Left forelimb (tissue), 1 donor: ENCODE results near the gene GEMIN5.

ENCODE experiments used
- DNase-seq: peaks from one replicate; pipeline ENCODE4 v3.0.0-alpha.2; 2018; ENCODE audit warnings: low spot score

Gene GEMIN5

DNA sequence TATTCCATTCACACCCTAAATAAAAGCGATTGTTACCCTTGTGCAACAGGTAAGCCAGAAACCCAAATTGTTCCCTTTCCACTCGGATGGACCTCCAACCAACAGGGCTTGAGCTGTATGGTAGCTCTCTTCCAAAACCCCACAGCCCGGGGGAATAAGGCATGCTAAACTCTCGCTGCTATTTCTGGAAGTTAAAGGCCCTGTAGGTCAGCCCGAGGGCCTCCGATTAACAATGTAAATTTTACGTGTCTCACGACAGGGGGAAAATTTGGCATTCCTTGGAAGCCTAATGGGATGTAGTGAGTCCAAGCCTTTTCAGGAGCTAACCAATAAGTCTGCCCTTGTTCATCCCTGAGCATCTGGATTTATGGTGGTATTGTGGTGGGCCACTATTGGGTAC is 53.6 kb downstream of the GEMIN5 start:
- no peak for DNase-seq

DNA sequence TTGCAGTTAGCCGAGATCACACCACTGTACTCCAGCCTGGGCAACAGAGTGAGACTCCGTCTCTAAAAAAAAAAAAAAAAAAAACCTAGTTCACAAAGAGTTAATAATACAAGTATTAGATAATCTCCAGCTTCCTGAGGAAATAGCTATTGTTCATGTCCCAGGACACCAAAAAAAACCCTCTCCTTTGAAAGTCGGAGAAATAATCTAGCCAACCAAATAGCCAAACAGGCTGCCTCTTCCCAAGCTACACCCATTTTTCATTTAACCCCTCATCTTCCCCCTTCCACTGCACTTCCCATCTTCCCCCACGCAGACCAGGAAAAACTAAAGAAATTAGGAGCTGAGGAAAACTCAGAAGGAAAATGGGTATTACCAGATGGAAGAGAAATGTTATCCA is 56.0 kb downstream of the GEMIN5 start:
- DNase-seq, result no peak

DNA sequence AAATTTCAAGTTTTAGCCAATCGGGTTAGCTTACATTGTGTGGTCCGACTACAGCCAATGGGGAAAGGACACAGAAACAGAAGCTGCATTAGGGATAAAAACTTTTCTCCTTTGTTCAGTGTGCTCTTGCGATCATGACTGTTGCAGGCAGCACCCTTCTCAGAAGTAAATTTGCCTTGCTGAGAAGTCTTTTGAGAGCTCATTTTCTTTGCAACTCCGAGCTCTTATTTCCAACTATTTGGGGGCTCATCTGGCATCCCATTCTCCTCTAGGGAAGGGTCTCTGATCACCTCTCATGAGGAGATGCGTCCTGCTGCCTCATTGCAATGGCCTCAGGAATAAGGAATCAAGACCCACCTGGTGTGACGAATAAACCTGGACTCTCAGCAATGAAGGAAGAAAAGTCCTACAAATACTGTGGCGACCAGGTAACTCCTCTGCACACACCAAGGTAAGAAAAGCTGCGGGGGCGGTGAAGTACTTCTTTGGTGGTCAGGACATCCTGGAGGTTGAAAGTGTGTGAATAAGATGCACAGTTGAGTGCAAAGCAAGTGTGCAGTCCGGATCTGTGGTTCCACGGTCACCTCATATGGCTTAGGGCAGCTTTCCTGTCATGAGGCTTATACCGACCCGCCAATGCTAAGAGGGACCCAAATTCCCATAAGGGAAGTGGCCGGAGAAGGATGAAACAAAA is 59.2 kb downstream of the GEMIN5 start:
- no peak for DNase-seq

DNA sequence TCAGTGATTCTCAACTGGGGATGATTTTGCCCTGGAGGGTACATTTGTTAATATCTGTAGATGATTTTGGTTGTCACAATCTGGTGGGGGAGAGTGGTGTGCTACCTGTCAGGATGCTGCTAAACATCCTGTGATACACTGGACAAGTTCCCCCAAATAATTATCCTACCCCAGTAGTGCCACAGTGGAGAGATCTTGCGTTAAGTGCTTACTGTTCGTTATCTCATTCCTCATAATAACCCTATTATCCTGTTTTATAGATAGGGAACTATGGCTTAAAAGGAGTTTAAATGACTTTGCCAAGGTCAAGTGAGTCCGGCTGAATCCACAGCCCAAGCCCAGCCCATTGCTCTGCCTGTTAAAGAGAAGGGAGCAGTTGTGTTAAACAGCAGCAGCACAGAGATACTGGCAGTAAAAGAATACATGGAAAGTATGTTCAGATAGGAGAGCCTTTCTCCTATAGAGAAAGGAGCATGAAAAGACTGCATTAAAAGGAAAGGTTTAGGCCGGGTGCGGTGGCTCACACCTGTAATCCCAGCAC is 64.2 kb downstream of the GEMIN5 start:
- DNase-seq, result no peak

DNA sequence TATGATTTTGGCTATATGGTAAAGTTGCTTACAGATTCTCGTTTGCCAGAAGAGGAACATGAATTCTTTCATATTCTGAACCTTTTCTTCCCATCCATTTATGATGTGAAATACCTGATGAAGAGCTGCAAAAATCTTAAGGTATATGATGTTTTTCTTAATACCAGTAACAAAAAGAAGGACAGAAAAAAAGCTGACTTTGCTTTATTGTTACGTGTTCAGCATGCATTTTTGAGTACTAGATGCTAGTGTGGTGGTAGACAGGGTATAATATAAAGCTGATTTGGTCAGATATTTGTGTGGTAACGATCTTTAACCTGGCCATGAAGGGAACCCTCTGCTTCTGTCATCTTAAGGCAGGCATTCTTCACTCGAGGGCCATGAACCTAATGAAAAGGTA is 66.3 kb downstream of the GEMIN5 start:
- no peak for DNase-seq

DNA sequence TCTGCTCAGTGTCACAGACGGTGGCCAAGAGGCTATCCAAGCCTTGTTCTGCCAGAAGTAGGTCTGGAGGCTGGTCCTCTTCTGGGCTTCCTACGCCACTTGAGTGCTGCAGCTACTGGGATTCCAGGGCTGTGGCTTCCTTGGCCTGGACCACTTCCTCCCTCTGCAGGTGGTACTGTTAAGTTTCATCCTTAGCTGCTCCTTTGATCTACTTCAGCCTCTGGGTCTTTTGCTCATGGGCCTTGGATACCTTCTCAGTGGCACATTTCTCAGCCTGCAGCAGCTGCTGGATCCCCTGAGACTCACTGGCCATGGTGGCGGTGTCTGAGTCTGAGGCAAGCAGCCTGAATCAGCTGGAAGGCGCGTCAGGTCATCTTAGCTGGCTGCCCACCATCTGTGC is 69.3 kb downstream of the GEMIN5 start:
- no peak for DNase-seq

DNA sequence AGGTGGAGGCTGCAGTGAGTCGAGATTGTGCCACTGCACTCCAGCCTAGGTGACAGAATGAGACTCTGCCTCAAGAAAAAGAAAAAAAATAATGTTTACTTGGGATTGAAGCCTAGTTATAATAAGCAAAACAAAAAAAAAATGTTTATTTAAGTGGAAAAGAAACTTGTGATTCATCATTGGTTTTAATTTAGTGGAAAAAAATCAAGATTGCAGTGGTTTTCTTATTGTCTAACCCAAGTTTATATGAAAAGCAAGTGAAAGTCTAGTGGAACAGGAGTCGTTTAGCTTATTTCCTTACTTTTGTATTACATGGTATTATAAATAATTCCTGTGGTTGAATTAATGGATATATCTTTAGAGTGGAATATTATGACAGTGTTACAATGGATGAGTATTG is 71.2 kb downstream of the GEMIN5 start:
- no peak for DNase-seq

DNA sequence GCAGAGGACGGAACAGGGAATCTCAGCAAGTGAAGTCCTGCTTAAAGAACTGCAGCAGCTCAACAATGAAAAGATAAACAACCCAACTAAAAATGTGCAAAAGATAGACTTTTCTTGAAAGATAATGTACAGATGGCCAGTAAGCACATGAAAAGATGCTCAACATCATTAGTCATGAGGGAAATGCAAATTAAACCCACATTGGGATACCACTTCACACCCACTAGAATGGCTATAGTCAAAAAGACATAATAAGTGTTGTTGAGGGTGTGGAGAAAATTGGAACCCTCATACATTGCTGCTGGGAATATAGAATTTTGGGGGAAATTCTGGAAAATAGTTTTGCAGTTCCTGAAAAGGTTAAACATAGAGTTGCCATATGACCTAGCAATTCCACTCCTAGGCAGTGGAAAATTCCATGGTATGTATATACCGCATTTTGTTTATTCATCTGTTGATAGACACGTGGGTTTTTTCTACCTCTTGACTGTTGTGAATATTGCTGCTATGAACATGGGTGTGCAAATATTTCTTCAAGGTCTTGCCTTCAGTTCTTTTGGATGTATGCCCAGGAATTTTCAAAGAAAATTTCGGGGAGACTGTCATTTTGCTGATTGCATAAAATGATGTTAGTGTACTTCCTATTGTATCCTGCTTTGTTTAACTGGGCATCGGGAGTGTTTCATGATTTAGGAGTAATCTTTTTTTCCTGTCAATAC is 72.4 kb downstream of the GEMIN5 start:
- DNase-seq, result no peak

DNA sequence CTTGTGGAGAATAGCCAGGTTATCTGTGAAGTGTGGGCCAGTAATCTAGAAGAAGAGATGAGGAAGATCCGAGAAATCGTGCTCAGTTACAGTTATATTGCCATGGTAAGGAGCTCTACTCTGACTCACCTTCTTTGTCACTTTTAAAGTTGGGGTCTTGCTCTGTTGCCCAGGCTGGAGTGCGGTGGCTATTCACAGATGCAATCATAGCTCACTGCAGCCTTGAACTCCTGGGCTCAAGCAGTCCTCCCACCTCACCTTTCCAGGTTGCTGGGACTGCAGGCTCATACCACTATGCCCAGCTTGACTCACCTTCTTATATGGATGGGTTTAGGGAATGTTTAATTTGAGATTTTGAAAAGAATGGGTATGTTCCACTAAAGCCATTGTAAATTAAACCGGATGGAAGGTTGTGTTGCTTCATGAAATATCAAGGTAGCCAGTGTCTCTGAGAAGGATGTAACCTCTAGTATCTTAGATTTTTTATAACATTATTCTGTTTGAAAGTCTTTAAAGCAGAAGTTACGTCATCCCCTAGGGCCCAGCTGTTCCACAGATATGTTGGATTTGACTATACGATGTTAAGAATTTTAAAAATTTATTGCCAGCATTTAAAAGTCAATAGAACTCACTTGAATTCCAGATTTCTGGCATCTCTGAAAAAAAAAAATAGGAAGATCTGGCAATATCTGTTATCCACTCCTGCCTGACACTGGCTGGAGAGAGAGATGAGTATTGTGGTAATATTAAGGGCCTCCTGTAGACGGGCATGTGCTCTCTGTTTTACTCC is 74.5 kb downstream of the GEMIN5 start:
- no peak for DNase-seq

DNA sequence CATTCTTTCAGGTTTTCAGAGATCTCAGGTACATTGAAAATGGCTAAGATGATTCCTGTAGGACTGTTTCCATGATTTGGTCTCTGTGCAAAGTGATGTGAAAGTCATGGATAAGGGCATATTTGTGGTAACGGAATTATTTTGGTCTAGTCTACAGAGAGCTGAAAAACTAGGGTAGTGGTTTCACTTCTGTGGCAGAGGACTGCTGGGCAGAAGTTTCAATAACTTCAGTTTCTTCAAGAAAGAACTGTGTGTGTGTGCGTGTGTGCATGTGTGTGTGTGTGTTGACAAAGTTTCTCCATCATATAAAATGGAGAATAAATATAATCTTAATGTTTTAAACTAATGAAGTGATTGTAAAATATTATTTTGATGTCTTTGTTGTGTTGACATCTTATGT is 75.2 kb downstream of the GEMIN5 start:
- no peak for DNase-seq

DNA sequence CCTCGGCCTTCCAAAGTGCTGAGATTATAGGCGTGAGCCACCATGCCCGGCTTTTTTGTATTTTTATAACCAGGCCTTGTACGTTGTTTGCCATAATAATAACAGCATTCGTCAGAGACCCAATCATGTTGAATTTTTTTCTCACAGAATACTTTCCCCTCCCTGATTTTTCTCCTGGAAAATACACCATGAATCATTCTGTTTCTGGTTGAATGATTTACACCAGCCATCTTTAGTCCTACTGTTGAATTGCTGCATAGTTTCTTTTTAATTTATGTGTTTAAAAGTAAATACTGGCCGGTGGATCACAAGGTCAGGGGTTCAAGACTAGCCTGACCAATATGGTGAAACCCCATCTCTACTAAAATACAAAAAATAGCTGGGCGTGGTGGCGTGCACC is 76.1 kb downstream of the GEMIN5 start:
- no peak for DNase-seq

DNA sequence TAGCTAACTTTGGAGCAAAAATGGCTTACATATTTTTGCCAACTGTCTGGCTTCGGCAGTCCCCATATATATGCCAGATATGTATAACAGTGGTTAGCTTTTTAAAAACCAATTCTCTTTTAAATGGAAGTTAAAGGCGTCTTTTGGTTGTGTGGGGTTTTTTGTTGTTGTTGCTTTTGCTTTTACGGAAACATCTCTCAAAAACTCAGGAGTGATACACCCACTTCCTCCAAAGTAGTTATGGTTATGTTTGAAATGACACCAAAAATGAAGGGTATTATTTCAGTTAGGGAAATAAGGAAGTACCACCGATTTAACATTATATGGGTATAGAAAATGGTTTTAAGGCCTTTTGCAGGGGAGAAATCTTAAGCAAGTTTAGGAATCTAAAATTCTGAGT is 77.2 kb downstream of the GEMIN5 start:
- no peak for DNase-seq

DNA sequence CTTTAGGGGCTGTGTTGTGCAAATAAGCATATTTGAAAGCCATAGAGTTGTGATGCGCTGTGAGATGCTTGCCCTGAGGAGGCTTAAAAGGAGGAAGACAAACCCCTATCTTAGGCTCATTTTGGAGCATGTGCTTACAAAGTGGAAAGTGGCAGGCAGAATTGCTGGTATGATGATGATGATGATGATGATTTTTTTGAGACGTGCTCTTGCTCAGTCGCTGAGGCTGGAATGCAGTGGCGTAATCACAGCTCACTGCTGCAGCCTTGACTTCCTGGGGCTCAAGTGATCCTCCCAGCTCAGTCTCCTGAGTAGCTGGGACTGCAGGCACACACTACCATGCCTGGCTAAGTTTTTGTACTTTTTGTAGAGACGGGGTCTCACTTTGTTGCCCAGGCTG is 77.9 kb downstream of the GEMIN5 start:
- no peak for DNase-seq

DNA sequence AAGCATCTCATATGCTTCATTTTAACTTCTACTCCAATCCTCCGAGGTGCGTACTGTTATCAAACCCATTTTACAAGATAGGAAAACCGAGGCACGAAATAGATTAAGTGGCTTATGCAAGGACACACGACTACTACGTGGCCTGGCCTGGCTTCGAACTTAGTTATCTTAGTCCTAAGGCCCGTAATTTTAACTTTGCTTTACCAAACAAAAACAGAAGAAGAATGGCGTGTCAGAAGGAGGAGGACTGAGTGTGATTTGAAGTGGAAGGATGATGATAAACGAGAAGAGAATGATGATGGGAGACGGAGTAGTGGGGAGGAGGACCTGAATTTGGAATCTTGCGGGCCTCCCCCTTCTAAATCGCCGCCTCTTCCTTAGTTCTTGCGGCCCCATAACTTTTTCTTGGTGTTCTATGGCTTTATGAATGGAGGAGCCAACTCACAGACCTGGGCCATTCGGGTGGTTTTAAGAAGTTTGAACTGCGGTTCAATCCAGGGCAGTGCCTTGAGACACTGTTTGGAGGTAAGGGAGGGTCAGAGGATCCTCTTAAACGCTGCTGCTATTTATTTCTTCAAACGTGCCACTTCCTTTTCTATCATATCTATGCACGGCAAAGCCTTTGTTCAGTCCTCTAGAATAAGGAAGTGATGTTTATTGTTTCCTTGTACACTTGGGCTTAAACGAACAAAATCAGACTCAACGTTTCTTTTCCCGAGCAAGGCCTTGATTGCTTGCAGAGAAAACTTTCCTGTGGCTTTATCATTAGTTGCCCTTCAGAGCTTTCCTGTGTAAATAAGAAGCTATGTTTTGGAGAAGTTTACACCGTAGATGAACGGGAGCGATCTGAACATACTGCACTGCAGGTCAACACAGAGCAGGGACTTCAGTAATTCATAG is 78.8 kb downstream of the GEMIN5 start:
- no peak for DNase-seq

DNA sequence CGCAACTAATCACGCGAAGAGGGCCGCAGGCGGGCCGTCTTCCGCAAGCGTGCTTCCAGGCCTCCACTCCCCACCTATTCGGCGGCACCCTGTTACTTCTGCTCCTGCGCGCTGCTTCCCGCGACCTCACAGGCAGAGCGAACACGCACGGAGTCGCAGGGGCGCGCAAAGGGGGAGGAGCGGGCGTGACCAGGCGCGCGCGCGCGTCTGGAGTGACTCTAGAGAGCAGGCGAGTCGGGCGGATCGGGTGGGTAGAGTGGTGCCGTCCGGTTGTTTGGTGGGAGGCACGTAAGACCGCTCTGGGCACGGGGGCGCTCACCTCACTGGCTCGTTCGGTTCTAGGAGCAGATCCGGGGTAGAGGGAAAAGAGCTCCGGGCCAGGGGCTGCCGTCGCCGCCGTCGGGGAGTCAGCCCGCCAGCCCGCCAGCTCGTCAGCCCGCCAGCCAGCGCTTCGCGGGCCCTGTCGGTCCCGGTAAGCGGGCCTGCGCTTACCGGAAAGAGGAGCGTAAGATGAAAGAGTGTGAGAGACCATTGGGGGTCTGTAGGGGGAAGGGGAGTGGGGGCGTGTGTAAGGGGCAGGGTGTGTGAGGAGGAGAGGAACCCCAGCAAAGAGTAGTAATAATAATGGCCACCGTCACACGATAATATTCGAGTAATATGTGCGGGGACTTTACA is 79.6 kb downstream of the GEMIN5 start, which contains the start of gene CNOT8:
CNOT8 (plus strand) TSS at position 331 of the 675 bp plus-strand sequence. CDS start 4,652 bp downstream, outside the sequence.
- peak; percentile 100 for DNase-seq

DNA sequence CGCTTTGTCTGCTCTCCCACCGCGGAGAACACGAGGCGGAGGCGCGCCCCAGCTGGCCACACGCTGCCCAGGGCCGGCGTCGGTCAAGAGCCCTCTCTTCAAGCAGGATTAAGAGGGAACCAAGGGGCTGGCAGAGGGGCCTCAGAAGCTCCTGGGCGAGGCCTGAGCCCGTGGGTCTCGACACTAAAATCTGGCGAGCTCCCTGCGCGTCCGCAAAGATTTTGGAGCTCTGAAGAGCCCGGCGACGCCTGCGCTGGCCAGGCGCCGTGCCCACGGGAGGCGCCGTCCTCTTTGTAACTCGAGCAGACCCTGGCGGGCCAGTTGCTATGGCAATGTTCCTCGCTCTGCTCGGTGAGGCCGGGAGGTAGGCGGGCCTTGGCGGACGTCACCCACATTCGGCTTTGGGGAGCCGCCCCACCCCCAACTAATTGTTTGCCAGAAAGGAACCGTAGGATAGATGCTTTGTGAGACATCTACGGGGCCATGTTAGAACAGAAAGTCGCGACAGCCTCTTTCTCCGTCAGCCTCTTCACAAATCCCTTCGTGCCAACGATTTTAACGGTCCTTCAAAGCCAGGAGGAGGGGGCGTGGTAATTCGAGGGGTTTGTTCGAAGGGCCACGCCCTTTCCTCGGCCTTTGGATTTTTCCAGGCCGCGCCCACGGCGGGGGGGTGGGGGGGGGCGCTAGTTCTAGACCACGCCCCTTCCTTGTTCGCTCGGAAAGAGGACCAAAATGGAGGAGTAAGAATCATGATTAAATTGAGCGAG is 80.3 kb downstream of the GEMIN5 start:
- DNase-seq, result peak; percentile 98

DNA sequence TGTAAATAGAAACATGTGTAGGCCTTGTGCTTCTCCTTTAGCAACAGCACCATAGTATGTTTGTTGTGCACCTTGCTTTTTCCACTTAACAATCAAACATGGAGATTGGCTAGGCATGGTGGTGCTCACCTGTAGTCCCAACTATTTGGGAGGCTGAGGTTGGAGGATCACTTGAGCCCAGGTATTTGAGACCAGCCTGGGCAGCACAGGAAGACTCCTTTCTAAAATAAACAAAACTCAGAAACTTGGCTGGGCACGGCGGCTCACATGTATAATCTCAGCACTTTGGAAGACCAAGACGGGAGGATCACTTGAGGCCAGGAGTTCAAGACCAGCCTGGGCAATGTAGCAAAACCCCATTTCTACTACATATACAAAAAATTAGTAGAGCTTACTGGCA is 86.7 kb downstream of the GEMIN5 start:
- DNase-seq, result no peak

DNA sequence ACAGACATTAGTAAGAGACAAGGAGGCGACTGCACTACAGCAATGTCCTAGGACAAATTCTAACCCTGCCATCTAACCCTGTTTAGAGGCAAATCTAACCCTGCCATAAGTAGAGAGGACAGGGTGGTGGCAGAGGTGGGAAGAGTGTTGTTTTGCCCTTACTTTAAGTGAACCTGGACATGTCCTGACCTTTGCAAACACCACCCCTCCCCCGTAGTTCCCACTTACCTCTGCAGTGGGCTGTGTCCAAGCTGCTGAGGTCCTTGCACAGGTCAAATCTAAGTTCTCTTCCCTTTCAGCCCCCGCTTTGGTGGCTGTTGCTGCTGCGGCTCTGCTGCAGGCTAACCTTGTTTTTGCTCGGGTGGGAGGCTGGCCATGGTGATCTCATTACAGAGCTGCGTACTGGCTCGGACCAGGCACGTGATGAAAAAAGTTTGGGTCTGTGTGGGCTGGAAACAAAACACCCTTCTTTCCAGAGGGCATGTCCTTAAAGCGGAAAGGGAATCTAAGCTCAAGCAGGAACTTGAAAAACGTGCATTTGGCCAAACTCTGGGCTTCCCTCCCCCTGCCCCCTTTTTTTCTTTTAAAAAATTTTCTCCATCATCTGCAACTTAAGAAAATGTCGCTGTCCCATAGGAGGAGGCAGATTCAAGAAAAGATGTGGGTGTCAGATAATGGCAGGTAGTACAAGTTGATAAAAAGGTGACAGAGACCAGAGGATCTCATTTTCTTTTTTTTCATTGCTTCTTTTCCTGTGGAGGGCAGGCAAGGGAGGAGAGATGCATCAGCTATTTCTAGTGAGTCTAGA is 87.6 kb downstream of the GEMIN5 start, which contains the start of gene FAXDC2:
FAXDC2 (minus strand) TSS at position 349 of the 808 bp plus-strand sequence. CDS start 12,425 bp downstream, outside the sequence.
- peak; percentile 83 for DNase-seq

DNA sequence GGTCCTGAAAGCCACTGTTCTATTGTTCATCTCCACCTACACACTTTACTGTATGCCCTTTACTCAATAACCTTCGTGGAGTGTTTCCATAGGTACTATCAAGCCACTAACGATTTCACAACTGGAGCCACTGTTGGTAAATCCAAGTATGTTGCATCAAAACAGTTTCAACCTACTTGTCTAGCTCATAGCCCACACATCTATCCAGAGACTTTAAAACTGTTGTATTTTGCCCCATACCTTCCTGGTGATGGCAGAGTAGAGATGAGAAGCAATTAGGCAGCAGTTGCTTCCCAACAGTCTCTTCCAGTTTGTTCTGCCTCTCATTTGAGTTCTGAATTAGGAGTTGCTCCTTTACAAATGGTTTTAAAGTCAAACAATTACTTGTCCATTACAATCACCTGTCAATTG is 88.2 kb downstream of the GEMIN5 start:
- no peak for DNase-seq
